Fibroblast of lung (primary cell): ENCODE data around the gene MRPL27.

Source experiments
- CTCF ChIP-seq, 2 donors: IDR thresholded peaks in 1 of 2; conservative IDR thresholded peaks in 1 of 2; 1 replicate in 1 of 2; 2 replicates in 1 of 2; pipeline ENCODE4 v1.5.1; 2011 to 2012; ENCODE audit warnings: low read length in 2 of 2, control low read depth in 1 of 2, inconsistent platforms in 1 of 2, low read depth in 1 of 2, mild to moderate bottlenecking in 1 of 2
- EZH2 ChIP-seq: IDR thresholded peaks from 2 replicates; pipeline ENCODE4 v1.5.1; 2012; ENCODE audit warnings: low read length, control low read depth, mild to moderate bottlenecking; ENCODE audit errors: missing control alignments

GRCh38 chr17:50359998-50360461 lies 13.0 kb downstream of the MRPL27 start:
- TF ChIP-seq CTCF (conservative IDR thresholded peaks at IDR 0.05 in 1 of 2, IDR thresholded peaks at IDR 0.05 in 1 of 2; ENCODE audit: low read depth in 1 of 2, low read length in 2 of 2): no peak
- no peak for TF ChIP-seq EZH2
